NT2/D1 (cell line): ENCODE data around the gene CACNA1C.

Source experiments
- SUZ12 ChIP-seq: IDR thresholded peaks from 2 replicates; pipeline ENCODE4 v1.6.1; 2011; ENCODE audit not compliant: insufficient read length, insufficient read depth; ENCODE audit errors: extremely low read depth
- YY1 ChIP-seq: IDR thresholded peaks from 2 replicates; pipeline ENCODE4 v1.6.1; 2011; ENCODE audit not compliant: insufficient read length, insufficient read depth
- ZNF274 ChIP-seq: IDR thresholded peaks from 2 replicates; pipeline ENCODE4 v1.6.1; 2011; ENCODE audit warnings: mild to moderate bottlenecking, low read depth, low read length

DNA sequence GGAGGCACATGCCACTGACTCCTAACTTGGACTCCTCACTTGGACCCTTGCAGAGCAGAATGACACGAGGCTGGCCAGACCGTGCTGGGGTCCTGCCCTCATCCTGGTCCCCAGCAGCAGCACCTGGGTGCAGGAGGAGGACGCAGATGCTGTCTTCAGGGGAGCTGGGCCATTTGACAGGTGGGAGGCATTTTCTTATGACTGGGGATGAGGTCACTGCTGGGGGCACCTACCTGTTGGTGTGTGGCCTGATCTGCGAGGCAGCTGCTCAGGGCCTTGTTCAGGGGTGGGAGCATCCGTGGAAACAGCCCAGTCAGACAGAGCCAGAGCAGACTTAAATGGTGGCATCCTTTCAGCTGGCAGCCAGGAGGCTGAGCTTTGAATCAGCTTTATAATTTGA lies 57.3 kb downstream of the CACNA1C start:
- TF ChIP-seq YY1 (no peak), SUZ12 (no peak), ZNF274 (no peak)
